M059J (cell line): ENCODE results near the gene SERINC5. TPM values are rescaled to one million over a fixed set of nuclear protein-coding genes. Genes with fewer than 3 reads are reported as not detected.
"Not testable (repeated sequence)": the region's sequence is repeated elsewhere in the genome, so short reads cannot be mapped to it uniquely, and the experiment has no call there.

Experiments used
- DNase-seq: peaks from one replicate; pipeline ENCODE4 v3.0.0-alpha.2; 2012; ENCODE audit warnings: low read depth
- total RNA-seq: library from RNA; depleted of rRNA; stranded (reverse); fragments of >200 nt; shearing (Covaris generic); gene quantifications from 2 replicates; pipeline ENCODE4 v1.2.3, GENCODE V29; 2014; rRNA removed

Gene SERINC5
- 8.9 and 13.5 TPM in 2 replicates for total RNA-seq

DNA sequence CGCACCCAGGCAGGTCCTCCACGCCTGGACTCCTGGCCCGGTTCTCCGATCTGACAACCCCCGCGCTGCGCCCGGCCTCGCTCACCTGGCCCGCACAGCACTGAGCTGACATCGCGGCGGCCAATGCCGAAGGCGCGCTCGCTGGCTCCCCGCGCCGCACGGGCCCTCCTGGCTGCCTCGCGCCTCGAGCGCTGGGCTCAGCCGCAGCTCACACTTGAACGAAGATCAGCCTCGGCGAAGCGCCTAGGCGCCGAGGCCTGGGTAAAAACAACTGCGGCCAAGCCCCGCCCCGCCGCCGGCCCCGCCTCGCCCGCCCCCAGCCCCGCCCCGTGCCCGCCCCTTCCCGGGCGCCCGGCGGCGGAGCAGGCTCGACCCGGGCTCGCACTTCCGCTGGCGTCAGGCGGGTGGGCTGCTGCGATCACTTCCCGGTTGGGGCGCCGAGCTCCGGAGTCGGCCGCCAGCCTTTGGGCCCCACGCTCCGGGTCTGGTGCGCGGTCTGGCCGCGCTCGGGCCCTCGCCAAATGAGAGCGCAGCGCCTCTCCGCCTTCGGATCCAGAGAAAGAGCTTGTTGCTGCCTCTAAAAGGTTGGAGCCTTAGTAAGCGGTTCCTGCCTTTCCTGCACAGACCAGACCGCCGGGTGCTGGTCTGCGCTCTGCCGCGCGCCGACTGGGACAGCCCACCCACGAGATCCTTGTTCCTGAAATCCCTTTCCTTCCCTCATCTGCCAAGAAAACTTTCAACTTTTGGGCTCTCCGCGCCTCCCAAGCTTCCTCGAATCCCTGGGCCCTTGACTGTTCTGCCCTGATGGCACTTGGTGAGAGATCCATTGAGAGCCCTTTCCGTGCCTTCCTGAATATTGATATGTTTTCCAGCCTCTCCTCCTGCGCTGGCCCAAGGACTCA lies at the start of gene SERINC5:
SERINC5 (minus strand) TSS at position 238 of the 902 bp plus-strand sequence; CDS start at position 112, 126 bp downstream.
- peak; percentile 65 for DNase-seq

DNA sequence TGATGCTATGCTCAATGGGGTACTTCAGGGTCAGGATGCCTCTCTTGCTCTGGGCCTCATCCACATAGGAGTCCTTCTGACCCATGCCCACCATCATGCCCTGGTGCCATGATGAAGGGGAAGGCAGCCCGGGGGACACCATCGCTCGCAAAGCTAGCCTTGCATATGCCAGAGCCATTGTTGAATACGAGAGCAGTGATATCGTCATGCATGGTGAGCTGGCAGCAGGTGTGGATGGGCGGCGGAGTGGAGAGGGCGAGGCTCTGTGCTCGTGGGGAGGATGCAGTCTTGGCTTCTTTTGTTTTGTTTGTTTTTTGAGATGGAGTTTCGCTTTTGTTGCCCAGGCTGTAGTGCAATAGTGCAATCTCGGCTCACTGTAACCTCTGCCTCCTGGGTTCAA lies 46.8 kb upstream of the SERINC5 start:
- DNase-seq, result no peak

DNA sequence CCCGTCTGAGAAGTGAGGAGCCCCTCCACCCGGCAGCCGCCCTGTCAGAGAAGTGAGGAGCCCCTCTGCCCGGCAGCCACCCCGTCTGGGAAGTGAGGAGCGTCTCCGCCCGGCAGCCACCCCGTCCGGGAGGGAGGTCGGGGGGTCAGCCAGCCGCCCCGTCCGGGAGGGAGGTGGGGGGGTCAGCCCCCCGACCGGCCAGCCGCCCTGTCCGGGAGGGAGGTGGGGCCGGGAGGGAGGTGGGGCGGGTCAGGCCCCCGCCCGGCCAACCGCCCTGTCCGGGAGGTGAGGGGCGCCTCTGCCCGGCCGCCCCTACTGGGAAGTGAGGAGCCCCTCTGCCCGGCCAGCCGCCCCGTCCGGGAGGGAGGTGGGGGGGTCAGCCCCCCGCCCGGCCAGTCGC lies 45.5 kb upstream of the SERINC5 start:
- not testable (repeated sequence) for DNase-seq

DNA sequence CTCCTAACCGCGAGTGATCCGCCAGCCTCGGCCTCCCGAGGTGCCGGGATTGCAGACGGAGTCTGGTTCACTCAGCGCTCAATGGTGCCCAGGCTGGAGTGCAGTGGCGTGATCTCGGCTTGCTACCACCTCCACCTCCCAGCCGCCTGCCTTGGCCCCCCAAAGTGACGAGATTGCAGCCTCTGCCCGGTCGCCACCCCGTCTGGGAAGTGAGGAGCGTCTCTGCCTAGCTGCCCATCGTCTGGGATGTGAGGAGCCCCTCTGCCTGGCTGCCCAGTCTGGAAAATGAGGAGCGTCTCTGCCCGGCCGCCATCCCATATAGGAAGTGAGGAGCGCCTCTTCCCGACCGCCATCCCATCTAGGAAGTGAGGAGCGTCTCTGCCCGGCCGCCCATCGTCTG lies 44.9 kb upstream of the SERINC5 start:
- not testable (repeated sequence) for DNase-seq

DNA sequence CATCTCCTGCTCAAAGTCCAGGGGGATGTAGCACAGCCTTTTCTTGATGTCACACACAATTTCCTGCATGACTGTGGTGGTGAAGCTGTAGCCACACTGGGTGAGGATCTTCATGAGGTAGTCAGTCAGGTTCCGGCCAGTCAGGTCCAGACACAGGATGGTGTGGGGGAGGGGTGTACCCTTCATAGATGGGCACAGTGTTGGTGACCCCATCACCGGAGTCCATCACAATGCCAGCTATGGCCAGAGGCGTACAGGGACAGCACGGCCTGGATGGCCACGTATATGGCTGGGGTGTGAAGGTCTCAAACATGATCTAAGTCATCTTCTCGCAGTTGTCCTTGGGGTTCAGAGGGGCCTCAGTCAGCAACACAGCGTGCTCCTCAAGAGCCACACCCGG lies 44.3 kb upstream of the SERINC5 start:
- DNase-seq, result no peak

DNA sequence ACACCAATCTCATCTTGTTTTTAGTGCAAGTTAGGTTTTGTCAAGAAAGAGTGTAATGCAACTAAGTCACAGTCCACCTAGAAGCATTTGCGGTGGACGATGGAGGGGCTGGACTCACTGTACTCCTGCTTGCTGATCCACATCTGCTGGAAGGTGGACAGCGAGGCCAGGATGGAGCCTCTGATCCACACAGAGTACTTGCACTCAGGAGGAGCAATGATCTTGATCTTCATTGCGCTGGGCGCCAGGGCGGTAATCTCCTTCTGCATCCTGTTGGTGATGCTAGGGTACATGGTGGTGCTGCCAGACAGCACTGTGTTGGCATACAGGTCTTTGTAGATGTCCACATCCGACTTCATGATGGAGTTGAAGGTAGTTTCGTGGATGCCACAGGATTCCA lies 43.8 kb upstream of the SERINC5 start:
- DNase-seq, result no peak

DNA sequence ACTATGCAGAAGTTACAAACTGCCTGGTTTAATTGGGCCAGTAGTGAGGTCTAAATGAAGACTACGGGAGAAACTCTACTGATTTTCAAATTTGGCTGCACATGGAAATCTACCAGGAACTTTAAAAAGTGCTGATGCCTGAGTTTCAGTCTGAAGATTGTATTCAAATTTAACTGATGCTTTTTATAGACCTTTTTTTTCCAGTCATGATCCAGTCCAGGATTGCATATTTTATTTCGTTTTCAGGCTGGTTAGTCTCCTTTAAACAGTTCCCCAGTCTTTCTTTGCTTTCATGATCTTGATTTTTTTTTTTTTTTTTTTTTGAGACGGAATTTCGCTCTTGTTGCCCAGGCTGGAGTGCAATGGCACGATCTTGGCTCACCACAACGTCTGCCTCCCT lies 40.3 kb upstream of the SERINC5 start:
- DNase-seq, result no peak

DNA sequence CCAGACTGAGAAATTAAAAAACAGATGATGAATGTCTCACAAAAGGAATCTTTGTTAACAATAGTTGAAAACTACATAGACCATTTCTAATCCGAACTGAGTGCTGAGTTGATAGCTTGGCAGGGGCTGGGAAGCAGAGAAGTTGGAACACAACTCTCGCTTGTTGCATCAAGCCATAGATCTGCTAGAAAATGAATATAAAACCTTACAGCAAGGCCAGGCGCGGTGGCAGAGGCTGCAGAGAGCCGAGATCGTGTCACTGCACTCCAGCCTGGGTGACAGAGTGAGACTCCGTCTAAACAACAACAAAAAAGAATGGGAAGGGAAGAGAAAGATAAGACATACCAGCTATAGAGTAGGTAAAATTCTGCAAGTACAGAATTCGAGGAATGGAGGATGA lies 35.9 kb upstream of the SERINC5 start:
- DNase-seq, result no peak

DNA sequence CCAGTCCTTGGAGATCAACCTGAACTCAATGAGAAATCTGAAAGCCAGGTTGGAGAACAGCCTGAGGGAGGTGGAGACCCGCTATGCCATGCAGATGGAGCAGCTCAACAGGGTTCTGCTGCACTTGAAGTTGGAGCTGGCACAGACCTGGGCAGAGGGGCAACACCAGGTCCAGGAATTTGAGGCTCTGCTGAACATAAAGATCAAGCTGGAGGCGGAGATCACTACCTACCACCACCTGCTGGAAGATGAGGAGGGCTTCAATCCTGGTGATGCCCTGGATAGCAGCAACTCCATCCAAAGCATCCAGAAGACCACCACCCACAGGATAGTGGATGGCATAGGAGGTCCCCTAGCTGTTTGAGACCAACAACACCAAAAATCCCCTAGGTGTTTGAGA lies 33.5 kb upstream of the SERINC5 start:
- DNase-seq, result no peak

DNA sequence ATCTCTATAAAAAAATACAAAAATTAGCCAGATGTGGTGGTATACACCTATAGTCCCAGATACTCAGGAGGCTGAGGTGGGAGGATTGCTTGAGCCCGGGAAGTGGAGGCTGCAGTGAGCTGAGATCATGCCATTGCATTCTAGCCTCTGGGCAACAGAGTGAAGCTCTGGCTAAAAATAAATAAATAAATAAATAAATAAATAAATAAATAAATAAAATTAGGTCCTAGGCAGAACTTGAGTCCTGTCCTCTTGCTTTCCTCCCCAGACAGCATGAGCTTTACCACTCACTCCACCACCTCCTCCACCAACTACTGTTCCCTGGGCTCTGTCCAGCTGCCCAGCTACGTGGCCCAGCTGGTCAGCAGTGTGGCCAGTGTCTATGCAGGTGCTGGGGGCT lies 32.3 kb upstream of the SERINC5 start:
- no peak for DNase-seq

DNA sequence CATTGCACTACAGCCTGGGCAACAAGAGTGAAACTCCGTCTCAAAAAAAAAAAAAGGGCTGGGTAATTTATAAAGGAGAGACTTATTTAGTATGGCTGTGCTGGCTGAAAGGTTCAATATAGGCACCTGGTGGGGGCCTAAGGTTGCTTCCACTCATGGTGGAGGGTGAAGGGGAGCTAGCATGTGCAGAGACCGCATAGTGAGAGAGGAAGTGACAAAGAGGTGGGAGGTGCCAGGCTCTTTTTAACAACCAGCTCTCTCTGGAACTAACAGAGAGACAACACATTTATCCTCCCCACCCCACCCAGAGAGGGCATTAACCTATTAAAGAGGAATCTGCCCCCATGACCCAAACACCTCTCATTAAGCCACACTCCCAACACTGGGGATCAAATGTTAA lies 28.9 kb upstream of the SERINC5 start:
- no peak for DNase-seq

DNA sequence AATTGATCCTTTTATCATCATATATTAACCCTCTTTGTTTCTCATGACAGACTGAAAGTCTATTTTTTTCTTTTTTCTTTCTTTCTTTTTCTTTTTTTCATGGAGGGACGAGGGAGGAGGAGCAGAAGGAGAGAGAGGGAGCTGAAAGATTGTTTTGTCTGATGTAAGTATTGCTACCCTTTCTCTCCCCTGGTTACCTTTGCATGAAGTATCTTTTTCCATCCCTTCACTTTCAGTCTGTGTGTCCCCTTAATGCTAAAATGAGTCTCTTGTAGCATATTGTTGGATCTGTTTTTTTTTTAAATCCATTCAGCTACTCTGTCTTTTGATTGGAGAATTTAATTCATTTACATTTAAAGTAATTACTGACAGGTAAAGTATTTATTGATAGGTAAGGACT lies 27.5 kb upstream of the SERINC5 start:
- DNase-seq, result no peak

DNA sequence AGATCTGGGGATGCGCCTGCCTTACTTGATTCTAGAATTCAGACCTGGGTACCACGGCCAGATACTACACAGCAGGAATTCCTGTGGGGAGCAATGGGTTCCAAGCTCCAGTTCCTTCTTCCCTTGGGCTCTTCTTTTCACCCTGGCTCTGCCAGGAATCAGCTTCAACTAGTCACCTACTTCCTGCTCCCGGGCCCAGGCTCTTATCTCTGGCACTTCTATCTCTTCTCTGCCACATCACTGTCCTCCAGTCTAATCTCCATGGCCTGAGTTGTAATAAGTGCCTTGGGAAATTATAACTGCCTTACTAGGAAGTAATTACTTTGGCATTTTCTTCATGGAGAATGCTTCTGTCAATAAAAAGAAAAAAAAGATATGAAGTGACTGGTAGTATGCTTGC lies 26.2 kb upstream of the SERINC5 start:
- DNase-seq, result no peak

DNA sequence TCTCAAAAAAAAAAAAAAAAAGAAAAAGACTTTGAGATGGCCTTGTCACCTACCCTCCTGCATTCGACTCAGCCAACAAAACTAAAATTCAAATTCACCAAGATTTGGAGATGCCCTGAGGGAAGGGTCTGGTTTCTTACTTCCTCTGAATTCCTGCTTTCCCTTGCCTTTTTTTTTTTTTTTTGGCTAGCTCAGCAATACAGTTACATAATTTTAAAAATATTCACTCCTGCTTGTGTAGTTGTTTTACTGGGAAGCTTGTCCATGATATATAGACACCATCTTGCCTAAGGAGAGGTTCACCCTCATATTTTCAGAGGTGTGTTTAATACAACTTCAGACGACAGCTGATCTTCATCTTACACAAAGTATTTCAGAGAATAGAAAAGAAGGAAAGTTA lies 21.3 kb upstream of the SERINC5 start:
- no peak for DNase-seq

DNA sequence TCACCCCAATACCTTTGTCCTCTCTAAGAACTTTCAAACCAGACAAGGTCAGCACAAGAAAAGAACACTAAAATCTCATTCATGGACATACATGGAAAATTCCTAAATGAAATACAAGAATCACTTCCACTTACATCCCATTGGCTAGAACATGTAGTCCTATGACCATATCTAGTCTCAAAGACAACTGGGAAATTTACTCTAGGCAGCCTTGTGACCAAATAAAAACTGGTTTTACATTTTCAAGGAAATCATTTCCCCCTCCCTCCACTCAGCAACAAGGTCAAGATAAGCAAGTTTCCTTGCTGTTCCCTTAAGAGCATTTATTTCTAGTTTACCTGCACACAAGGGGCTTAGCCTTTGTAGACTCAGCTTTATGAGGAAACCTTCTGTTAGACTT lies 20.3 kb upstream of the SERINC5 start:
- DNase-seq, result no peak

DNA sequence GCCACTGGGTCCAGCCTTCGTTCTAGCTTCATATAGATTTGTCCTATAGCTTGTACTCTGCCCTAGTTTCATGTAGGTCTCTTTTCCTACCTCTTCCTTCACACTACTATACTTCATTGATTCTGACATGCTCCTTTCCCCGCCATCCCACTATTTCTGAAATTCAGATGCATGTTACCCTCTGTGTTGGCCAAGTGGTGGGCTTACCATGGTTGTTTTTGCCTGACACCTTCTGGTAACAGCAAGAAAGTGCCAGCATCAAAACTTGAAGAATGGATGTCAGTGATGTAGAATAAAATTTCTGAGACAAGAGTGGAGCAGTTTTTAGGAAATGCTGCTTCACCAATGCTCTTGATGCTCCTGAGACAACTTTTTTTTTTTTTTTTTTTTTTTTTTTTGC lies 19.5 kb upstream of the SERINC5 start:
- DNase-seq, result peak; percentile 33

DNA sequence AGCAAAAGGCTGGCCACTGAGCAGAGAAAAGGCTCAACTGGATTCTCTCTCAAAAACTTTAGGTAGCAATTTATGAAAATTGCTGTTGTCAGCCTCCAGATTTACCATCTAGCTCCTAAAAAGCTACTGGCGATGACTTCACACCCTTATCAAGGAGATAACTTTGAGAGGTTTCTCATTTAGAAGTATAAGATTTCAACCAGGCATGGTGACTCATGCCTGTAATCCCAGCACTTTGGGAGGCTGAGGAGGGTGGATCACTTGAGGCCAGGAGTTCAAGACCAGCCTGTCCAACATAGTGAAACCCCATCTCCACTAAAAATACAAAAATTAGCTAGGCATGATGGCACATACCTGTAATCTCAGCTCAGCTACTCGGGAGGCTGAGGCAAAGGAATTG lies 14.7 kb upstream of the SERINC5 start:
- DNase-seq, result peak; percentile 26

DNA sequence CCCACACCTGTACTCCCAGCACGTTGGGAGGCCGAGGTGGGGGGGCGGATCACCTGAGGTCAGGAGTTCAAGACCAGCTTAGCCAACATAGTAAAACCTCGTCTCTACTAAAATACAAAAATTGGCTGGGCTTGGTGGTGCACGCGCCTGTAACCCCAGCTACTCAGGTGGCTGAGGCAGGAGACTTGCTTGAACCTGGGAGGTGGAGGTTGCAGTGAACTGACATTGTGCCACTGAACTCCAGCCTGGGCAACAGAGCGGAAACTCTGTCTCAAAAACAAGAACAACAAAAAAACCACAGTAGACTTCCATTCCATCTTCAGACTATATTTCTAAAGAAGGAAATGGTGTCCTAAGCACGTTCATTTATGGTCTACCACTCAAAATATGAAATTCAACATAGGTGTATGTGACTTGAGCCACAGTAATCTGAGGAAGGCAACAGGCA lies 14.2 kb upstream of the SERINC5 start:
- no peak for DNase-seq

DNA sequence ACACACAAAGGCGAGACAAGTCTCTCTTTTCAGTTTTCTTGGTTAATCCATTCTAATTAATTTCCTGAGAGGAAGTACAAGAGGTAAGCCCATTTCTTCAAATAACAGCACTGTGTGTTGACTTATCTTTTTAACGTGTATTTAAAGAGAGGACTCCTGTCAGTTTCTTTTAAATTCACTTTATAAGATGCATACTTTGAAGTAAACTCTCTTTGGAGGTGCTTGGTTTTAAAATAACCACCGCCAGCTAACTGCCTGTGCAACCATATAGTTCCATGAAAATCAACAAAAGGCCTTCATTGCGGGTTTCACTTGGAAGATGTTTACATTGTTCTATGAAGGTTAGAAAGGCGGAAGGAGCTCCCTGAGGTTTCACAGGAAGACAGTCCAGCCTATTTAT lies 13.1 kb upstream of the SERINC5 start:
- DNase-seq, result no peak

DNA sequence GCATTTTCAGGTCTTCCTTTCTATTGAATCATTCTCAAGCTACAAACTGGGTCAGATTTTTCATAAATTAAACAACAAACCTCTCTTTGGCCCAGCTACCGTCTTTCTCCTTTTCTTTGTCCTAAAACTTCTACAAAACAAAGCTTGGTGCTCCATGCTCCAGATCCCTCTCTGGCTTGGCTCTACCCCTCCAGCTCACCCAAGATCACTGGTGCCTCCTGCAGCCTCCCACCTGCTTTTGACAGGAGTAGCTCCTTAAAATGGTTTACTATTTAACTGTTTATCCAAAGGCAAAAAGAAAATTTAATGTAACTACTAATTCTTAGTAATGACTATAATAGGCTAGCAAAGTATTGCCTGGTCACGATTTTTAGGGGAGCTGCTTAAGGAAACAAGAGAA lies 10.7 kb upstream of the SERINC5 start:
- no peak for DNase-seq

DNA sequence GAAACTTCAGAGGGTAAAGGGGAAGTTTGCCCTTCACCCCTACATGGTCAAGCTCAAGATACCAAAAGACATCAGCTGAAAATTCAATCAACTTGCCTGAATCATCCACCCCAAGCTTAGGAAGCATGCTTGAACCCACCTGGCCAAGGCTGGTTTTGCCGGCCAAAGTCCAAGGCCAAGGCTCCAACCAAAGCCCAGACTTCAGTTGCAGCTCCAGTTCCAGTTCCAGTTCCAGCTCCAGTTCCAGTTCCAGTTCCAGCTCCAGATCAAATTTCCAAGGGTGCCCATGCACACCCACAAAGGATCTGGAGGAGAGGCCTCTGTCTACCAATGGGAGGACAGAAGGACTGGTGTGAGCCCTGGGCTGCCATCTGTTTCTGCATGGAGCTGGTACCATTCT lies 4.6 kb upstream of the SERINC5 start:
- no peak for DNase-seq

DNA sequence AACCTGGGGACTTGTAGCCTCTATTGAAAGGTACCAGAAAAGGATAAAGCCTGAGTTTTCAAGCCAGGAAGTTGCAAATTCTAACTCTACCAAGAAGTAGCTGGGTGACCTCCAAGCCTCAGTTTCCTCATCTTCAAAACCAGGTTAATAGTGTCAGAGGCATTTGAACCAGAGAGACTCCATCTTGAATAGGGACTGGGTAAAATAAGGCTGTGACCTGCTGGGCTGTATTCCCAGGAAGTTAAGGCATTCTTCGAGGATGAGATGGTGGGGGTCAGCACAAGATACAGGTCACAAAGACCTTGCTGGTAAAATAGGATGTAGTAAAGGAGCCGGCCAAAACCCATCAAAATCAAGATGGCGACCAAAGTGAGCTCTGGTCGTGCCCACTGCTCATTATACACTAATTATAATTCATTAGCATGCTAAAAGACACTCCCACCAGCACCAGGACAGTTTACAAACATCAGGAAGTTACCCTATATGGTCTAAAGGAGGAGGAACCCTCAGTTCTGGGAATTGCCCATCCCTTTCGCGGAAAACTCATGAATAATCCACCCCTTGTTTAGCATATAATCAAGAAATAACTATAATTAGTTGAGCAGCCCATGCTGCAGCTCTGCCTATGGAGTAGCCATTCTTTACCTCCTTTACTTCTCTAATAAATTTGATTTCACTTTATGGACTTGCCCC lies 3.8 kb upstream of the SERINC5 start:
- DNase-seq, result no peak

DNA sequence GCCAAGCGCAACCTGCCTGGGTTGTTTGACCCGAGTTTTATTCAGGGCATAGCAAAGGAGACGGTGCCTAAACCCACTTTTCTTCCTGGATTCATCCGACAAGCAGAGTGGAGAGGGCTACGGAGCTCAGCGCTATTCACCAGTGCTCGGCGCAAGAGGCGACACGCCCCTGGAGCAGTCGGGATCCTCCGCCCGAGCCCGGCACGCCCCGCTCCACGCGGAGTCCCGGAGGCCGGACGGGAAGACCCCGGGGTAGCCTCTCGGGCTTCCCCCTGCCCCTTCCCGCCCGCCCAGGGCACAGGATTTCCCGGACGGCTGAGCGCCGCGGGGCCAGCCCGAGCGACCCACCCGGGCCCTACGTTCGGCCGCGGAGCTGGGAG lies 427 bp downstream of the SERINC5 start:
- DNase-seq, result peak; percentile 63
